Neural crest cell (in vitro differentiated cells): Measurements from ENCODE around the gene L3MBTL2. TPM values are rescaled to one million over a fixed set of nuclear protein-coding genes. Genes with fewer than 3 reads are reported as not detected.

Source experiments
- DNase-seq: peaks from one replicate; pipeline ENCODE4 v3.0.0; 2021; ENCODE audit warnings: low read depth, mixed read lengths, low spot score
- H3K27ac Mint-ChIP-seq: one replicate; pipeline ENCODE4 v1.8.0; 2021; ENCODE audit warnings: mild to moderate bottlenecking, mixed read lengths; ENCODE audit not compliant: unreplicated experiment
- H3K27me3 Mint-ChIP-seq: 2 replicates; pipeline ENCODE4 v1.8.0; 2021; ENCODE audit warnings: low read depth, mild to moderate bottlenecking, mixed read lengths
- H3K36me3 Mint-ChIP-seq: 2 replicates; pipeline ENCODE4 v1.8.0; 2021; ENCODE audit warnings: low read depth, mild to moderate bottlenecking, mixed read lengths
- H3K4me1 Mint-ChIP-seq: 2 replicates; pipeline ENCODE4 v1.8.0; 2021; ENCODE audit warnings: mixed read lengths
- H3K4me3 Mint-ChIP-seq: one replicate; pipeline ENCODE4 v1.8.0; 2021; ENCODE audit warnings: mild to moderate bottlenecking, mixed read lengths
- H3K9me3 Mint-ChIP-seq: 2 replicates; pipeline ENCODE4 v1.8.0; 2021; ENCODE audit warnings: mixed read lengths
- total RNA-seq: library from RNA; stranded (reverse); gene quantifications from 2 replicates; pipeline ENCODE4 v1.2.1, GENCODE V29; 2021
- TF ChIP-seq, protein P1 (sequence below): fragments of 200-600 bp; sonication (generic); conservative IDR thresholded peaks from 2 replicates; pipeline ENCODE4 v1.5.0; 2021; ENCODE audit warnings: antibody characterized with exemption, mild to moderate bottlenecking

L3MBTL2 gene
- total RNA-seq, 1 donor from 2014 or later: 32.3 TPM

DNA sequence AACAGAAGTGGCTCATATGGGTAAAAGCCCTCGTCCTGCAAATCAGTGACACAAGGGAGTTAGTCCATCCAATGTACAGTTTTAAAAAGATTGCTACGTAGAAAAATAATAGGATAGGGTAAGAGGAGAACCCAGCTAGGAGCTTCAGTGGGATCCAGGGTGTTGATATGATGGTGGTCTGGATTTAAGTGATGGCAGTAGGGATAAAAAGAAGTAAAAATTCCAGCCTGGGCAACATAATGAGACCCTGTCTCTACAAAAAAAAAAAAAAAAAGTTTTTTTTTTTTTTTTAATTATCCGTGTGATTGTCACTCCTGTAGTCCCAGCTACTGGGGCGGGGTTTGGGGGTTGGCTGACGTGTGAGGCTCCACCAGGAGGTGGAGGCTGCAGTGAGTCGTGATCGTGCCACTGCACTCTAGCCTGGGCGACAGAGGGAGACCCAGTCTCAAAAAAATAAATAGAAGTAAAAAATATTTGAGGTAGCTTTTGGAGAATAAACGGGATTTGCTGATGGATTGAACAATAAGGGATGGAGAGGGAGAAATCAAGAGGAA is 7.0 kb upstream of the L3MBTL2 start:
- no peak for DNase-seq
- Mint-ChIP-seq H3K27me3 (peaks cover 52% of the 10 kb centered on the region), H3K36me3 (no peaks in the 10 kb centered on the region), H3K9me3 (no peaks in the 10 kb centered on the region), H3K27ac (no peak overlapping the region), H3K4me1 (peaks cover 15% of the 10 kb centered on the region), H3K4me3 (peak overlapping the region; percentile 94)
- TF ChIP-seq, protein P1, sequence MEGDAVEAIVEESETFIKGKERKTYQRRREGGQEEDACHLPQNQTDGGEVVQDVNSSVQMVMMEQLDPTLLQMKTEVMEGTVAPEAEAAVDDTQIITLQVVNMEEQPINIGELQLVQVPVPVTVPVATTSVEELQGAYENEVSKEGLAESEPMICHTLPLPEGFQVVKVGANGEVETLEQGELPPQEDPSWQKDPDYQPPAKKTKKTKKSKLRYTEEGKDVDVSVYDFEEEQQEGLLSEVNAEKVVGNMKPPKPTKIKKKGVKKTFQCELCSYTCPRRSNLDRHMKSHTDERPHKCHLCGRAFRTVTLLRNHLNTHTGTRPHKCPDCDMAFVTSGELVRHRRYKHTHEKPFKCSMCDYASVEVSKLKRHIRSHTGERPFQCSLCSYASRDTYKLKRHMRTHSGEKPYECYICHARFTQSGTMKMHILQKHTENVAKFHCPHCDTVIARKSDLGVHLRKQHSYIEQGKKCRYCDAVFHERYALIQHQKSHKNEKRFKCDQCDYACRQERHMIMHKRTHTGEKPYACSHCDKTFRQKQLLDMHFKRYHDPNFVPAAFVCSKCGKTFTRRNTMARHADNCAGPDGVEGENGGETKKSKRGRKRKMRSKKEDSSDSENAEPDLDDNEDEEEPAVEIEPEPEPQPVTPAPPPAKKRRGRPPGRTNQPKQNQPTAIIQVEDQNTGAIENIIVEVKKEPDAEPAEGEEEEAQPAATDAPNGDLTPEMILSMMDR: peak; percentile 26

DNA sequence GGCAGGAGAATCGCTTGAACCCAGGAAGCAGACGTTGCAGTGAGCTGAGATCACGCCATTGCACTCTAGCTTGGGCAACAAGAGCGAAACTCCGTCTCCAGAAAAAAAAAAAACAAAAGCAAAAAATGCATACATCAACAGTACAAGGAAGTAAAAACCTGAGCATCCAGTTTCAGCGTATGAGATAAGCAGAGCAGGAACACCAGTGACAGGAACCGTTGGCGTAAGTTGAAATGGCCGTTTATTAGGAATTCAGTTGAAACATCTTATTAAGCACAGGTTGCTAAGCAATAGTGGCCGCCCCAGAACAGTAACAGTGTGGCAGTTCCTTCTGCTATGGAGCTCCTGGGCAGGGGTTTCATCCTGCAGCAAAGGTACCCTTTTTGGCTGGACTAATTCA is 4.0 kb upstream of the L3MBTL2 start:
- peak overlapping the region; percentile 5 for H3K4me3 Mint-ChIP-seq
- TF ChIP-seq, protein P1: no peak
- DNase-seq: no peak
- H3K27ac Mint-ChIP-seq: no peak overlapping the region
- H3K4me1 Mint-ChIP-seq: peaks cover 29% of the 10 kb centered on the region
- H3K9me3 Mint-ChIP-seq: no peaks in the 10 kb centered on the region
- peaks cover 53% of the 10 kb centered on the region for H3K27me3 Mint-ChIP-seq
- no peaks in the 10 kb centered on the region for H3K36me3 Mint-ChIP-seq

DNA sequence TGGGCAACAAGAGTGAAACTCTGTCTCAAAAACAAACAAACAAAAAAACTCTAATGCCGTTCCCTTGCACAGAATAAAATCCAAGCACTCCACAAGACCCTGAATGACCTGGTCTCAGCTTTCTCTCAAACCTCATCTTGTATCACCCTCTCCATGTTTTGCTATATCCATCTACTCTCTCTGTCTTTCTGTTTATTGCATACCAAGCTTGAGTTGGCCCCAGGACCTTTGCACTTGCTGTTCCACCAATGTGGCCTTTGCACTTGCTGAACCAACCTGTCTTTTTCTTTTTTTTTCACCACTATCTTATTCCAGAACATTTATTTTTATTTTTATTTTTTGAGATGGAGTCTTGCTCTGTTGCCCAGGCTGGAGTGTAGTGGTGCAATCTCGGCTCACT is 2.0 kb upstream of the L3MBTL2 start:
- Mint-ChIP-seq H3K4me3 (peak overlapping the region; percentile 42), H3K27me3 (peaks cover 40% of the 10 kb centered on the region), H3K9me3 (no peaks in the 10 kb centered on the region), H3K4me1 (peaks cover 18% of the 10 kb centered on the region), H3K27ac (no peak overlapping the region), H3K36me3 (no peaks in the 10 kb centered on the region)
- no peak for DNase-seq
- TF ChIP-seq, protein P1: no peak

DNA sequence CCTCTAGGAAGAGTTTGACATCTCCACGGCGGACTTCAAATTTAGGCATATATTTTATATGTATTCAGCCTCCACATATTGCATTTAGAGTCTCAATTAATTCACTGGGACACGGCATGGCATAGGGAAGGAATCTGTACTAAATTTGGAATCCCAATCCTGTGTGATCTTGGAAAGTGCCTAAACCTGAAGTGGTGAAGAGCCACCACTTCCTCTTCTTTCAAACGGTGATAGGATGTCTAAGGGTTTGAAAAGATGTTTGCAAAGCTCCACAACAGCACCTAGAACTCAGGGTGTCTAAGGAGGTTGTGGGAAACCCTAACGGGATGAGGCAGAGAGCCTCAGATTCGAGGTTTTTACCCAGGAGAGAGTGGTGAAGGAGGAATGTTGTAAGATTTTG is 1.0 kb upstream of the L3MBTL2 start:
- TF ChIP-seq, protein P1: no peak
- no peaks in the 10 kb centered on the region for H3K9me3 Mint-ChIP-seq
- peaks cover 32% of the 10 kb centered on the region for H3K27me3 Mint-ChIP-seq
- H3K4me1 Mint-ChIP-seq: peaks cover 14% of the 10 kb centered on the region
- peak overlapping the region; percentile 73 for H3K4me3 Mint-ChIP-seq
- H3K27ac Mint-ChIP-seq: no peak overlapping the region
- no peaks in the 10 kb centered on the region for H3K36me3 Mint-ChIP-seq
- DNase-seq: no peak

DNA sequence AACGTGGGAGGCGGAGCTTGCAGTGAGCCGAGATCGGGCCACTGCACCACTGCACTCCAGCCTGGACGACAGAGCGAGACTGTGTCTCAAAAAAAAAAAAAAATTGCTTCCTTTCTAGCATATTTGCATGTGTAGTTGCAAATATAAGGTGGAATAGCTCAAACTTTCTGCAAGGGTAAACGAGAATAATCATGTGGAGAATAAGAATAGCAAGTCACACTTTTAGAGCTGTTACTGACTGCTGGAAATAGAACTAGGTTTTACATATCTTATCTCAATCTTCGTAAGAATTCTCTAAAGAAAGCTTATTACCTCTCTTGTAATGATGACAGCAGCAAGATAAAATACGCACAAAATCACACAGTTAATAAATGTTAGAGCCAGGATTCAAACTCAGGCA is 1.6 kb downstream of the L3MBTL2 start:
- DNase-seq: no peak
- H3K4me3 Mint-ChIP-seq: peak overlapping the region; percentile 83
- peaks cover 8% of the 10 kb centered on the region for H3K36me3 Mint-ChIP-seq

More for the DNA sequence above, 1.6 kb downstream of the L3MBTL2 start:
- peaks cover 14% of the 10 kb centered on the region for H3K4me1 Mint-ChIP-seq
- peaks cover 12% of the 10 kb centered on the region for H3K27me3 Mint-ChIP-seq
- TF ChIP-seq, protein P1: no peak
- no peak overlapping the region for H3K27ac Mint-ChIP-seq
- no peaks in the 10 kb centered on the region for H3K9me3 Mint-ChIP-seq
